ENCODE results near the gene KRTAP6-2.

DNA sequence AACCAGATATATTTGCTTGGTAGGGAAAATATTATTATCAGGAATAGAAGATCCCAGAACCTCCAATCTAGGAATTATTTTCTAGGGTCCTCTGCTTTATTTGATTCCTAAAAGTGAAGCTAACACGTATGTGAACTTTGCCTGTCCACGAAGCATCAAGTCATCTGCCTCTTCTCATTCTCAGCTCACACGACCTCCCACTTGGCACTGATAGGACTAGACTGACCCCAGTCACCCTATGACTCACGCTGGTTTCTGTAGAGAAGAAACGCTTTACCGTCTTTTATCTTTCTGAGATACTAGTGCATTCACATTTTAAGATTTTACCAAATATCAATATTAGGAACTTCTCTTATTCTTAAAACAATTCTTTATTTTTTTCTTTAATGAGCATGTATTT lies 35.6 kb downstream of the KRTAP6-2 start:
- TF ChIP-seq, protein P1, sequence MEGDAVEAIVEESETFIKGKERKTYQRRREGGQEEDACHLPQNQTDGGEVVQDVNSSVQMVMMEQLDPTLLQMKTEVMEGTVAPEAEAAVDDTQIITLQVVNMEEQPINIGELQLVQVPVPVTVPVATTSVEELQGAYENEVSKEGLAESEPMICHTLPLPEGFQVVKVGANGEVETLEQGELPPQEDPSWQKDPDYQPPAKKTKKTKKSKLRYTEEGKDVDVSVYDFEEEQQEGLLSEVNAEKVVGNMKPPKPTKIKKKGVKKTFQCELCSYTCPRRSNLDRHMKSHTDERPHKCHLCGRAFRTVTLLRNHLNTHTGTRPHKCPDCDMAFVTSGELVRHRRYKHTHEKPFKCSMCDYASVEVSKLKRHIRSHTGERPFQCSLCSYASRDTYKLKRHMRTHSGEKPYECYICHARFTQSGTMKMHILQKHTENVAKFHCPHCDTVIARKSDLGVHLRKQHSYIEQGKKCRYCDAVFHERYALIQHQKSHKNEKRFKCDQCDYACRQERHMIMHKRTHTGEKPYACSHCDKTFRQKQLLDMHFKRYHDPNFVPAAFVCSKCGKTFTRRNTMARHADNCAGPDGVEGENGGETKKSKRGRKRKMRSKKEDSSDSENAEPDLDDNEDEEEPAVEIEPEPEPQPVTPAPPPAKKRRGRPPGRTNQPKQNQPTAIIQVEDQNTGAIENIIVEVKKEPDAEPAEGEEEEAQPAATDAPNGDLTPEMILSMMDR (IDR thresholded peaks at IDR 0.05), result no peak
- no peak for TF ChIP-seq POLR2A (IDR thresholded peaks at IDR 0.05)
